Measurements from ENCODE around the gene FEV.

DNA sequence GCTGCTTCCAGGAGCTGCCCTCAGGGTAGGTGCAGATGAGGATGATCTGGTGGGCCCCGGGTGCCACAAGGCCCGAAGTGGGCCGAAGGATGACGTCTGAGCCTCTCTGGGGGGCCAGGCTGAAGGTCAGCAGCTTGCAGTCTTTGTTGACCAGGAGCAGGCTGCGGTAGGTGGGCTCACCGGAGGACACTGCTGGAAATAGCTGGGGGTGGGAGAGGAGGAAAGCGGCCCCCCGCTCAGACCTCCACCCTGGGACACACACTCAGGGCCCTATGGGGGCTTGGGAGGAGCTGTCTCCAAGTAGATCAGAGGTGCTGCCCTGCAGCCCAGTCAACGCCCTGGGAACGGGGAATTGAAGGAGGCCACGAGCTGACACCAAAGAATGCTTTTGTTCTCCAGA is 39.1 kb upstream of the FEV start:
- TF ChIP-seq, protein P1, sequence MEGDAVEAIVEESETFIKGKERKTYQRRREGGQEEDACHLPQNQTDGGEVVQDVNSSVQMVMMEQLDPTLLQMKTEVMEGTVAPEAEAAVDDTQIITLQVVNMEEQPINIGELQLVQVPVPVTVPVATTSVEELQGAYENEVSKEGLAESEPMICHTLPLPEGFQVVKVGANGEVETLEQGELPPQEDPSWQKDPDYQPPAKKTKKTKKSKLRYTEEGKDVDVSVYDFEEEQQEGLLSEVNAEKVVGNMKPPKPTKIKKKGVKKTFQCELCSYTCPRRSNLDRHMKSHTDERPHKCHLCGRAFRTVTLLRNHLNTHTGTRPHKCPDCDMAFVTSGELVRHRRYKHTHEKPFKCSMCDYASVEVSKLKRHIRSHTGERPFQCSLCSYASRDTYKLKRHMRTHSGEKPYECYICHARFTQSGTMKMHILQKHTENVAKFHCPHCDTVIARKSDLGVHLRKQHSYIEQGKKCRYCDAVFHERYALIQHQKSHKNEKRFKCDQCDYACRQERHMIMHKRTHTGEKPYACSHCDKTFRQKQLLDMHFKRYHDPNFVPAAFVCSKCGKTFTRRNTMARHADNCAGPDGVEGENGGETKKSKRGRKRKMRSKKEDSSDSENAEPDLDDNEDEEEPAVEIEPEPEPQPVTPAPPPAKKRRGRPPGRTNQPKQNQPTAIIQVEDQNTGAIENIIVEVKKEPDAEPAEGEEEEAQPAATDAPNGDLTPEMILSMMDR (IDR thresholded peaks at IDR 0.05; ENCODE audit: extremely low read depth in 1 of 2, insufficient read depth in 1 of 2, low read depth in 1 of 2, low read length in 2 of 2), result no peak
- no peak for TF ChIP-seq EZH2 (IDR thresholded peaks at IDR 0.05; ENCODE audit: borderline replicate concordance, low read depth, low read length, severe bottlenecking)
- no peak for TF ChIP-seq POLR2A (IDR thresholded peaks at IDR 0.05; ENCODE audit: low read depth, low read length)
- TF ChIP-seq, protein P2, sequence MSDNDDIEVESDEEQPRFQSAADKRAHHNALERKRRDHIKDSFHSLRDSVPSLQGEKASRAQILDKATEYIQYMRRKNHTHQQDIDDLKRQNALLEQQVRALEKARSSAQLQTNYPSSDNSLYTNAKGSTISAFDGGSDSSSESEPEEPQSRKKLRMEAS (IDR thresholded peaks at IDR 0.05; ENCODE audit: insufficient read depth, insufficient read length), result no peak
- no peak for TF ChIP-seq FOS (IDR thresholded peaks at IDR 0.05; ENCODE audit: borderline replicate concordance, insufficient read depth, low read length)
- TF ChIP-seq POLR2AphosphoS5 (IDR thresholded peaks at IDR 0.05; ENCODE audit: insufficient read depth, low read depth, low read length), result no peak
- no peak for TF ChIP-seq MYC (IDR thresholded peaks at IDR 0.05; ENCODE audit: low read depth, low read length)
- TF ChIP-seq JUN (IDR thresholded peaks at IDR 0.05; ENCODE audit: borderline replicate concordance, insufficient read depth, insufficient read length, low read depth), result no peak
- TF ChIP-seq GATA2 (IDR thresholded peaks at IDR 0.05; ENCODE audit: insufficient read depth, insufficient read length, low read depth, low read length), result no peak
